H9 (cell line): ENCODE data around the gene MMP19. TPM values are rescaled to one million over a fixed set of nuclear protein-coding genes. Genes with fewer than 3 reads are reported as not detected.
A peak's percentile ranks its signal among the peaks of the same experiment; 100 is the strongest.

Source experiments
- DNase-seq: peaks from one replicate; pipeline ENCODE4 v3.0.0-alpha.2; 2017
- H2AFZ ChIP-seq: one replicate; pipeline ENCODE4 v1.6.1; 2013; ENCODE audit warnings: mild to moderate bottlenecking, low read length, control low read depth, moderate library complexity
- H2AK5ac ChIP-seq: 2 replicates; pipeline ENCODE4 v1.6.1; 2013; ENCODE audit warnings: low read length, control low read depth, mixed read lengths; ENCODE audit not compliant: insufficient read length
- H2BK120ac ChIP-seq: one replicate; pipeline ENCODE4 v1.6.1; 2013; ENCODE audit warnings: low read depth, mild to moderate bottlenecking, low read length, control low read depth, inconsistent platforms; ENCODE audit not compliant: poor library complexity, severe bottlenecking
- H2BK12ac ChIP-seq: 2 replicates; pipeline ENCODE4 v1.6.1; 2013; ENCODE audit warnings: low read length, control low read depth, mixed read lengths, low read depth; ENCODE audit not compliant: insufficient read length
- H2BK15ac ChIP-seq: 2 replicates; pipeline ENCODE4 v1.6.1; 2013; ENCODE audit warnings: low read depth, low read length, control low read depth
- H2BK20ac ChIP-seq: one replicate; pipeline ENCODE4 v1.6.1; 2013; ENCODE audit warnings: low read depth, mild to moderate bottlenecking, low read length, control low read depth, inconsistent platforms; ENCODE audit not compliant: poor library complexity, severe bottlenecking
- H2BK5ac ChIP-seq: 2 replicates; pipeline ENCODE4 v1.6.1; 2013; ENCODE audit warnings: low read length, control low read depth, mixed read lengths; ENCODE audit not compliant: insufficient read length
- H3K14ac ChIP-seq: 2 replicates; pipeline ENCODE4 v1.6.1; 2013; ENCODE audit warnings: low read length, control low read depth; ENCODE audit not compliant: insufficient read depth
- H3K18ac ChIP-seq: 2 replicates; pipeline ENCODE4 v1.6.1; 2013; ENCODE audit warnings: low read depth, mild to moderate bottlenecking, mixed read lengths, low read length, control low read depth; ENCODE audit not compliant: insufficient read length
- H3K23ac ChIP-seq: 2 replicates; pipeline ENCODE4 v1.6.1; 2013; ENCODE audit warnings: low read length, control low read depth, mixed read lengths, low read depth; ENCODE audit not compliant: insufficient read length
- H3K23me2 ChIP-seq: 2 replicates; pipeline ENCODE4 v1.6.1; 2013; ENCODE audit warnings: low read depth, mild to moderate bottlenecking, mixed read lengths, low read length, control low read depth; ENCODE audit not compliant: insufficient read length, poor library complexity, severe bottlenecking
- H3K27ac ChIP-seq: 2 replicates; pipeline ENCODE4 v1.5.1; 2013; ENCODE audit warnings: low read length, control low read depth, mixed read lengths, low read depth; ENCODE audit not compliant: insufficient read length
- H3K27me3 ChIP-seq: 2 replicates; pipeline ENCODE4 v1.6.1; 2013; ENCODE audit warnings: low read length, control low read depth, inconsistent platforms; ENCODE audit not compliant: insufficient read depth
- H3K4ac ChIP-seq: 2 replicates; pipeline ENCODE4 v1.6.1; 2013; ENCODE audit warnings: low read depth, mild to moderate bottlenecking, control low read depth, inconsistent platforms, low read length, moderate library complexity
- H3K4me1 ChIP-seq: 2 replicates; pipeline ENCODE4 v1.6.1; 2013; ENCODE audit warnings: low read length, control low read depth, inconsistent platforms; ENCODE audit not compliant: insufficient read depth
- H3K4me2 ChIP-seq: 2 replicates; pipeline ENCODE4 v1.6.1; 2013; ENCODE audit warnings: low read length, control low read depth, mixed read lengths; ENCODE audit not compliant: insufficient read length, insufficient read depth
- H3K56ac ChIP-seq: 2 replicates; pipeline ENCODE4 v1.6.1; 2013; ENCODE audit warnings: low read depth, mild to moderate bottlenecking, mixed read lengths, low read length, control low read depth; ENCODE audit not compliant: insufficient read length
- H3K79me1 ChIP-seq: 2 replicates; pipeline ENCODE4 v1.6.1; 2013; ENCODE audit warnings: low read depth, mild to moderate bottlenecking, moderate library complexity, low read length, control low read depth, inconsistent platforms; ENCODE audit not compliant: insufficient read depth, poor library complexity, severe bottlenecking
- H3K79me2 ChIP-seq: 2 replicates; pipeline ENCODE4 v1.6.1; 2013; ENCODE audit warnings: low read length, control low read depth, inconsistent platforms; ENCODE audit not compliant: insufficient read depth
- H3K9ac ChIP-seq: 2 replicates; pipeline ENCODE4 v1.6.1; 2013; ENCODE audit warnings: low read length, control low read depth, mixed read lengths; ENCODE audit not compliant: insufficient read length; ENCODE audit errors: extremely low read depth
- H3K9me3 ChIP-seq: one replicate; pipeline ENCODE4 v1.6.1; 2013; ENCODE audit warnings: low read depth, low read length, inconsistent platforms; ENCODE audit not compliant: control insufficient read depth
- H3T11ph ChIP-seq: one replicate; pipeline ENCODE4 v1.6.1; 2013; ENCODE audit warnings: mild to moderate bottlenecking, low read length, control low read depth, inconsistent platforms
- H4K20me1 ChIP-seq: one replicate; pipeline ENCODE4 v1.6.1; 2013; ENCODE audit not compliant: control insufficient read depth, insufficient read length, insufficient read depth
- H4K5ac ChIP-seq: 2 replicates; pipeline ENCODE4 v1.6.1; 2013; ENCODE audit warnings: low read depth, mild to moderate bottlenecking, mixed read lengths, low read length, control low read depth; ENCODE audit not compliant: insufficient read length
- H4K8ac ChIP-seq: replicated peaks from 2 replicates; pipeline ENCODE4 v1.6.1; 2013; ENCODE audit warnings: low read length, control low read depth, mixed read lengths, low read depth; ENCODE audit not compliant: insufficient read length
- H4K91ac ChIP-seq: 2 replicates; pipeline ENCODE4 v1.6.1; 2013; ENCODE audit warnings: low read depth, mild to moderate bottlenecking, moderate library complexity, mixed read lengths, low read length, control low read depth; ENCODE audit not compliant: insufficient read length
- H3K27ac Mint-ChIP-seq, 3 experiments: 2 replicates in 2 of 3; 3 replicates in 1 of 3; pipeline ENCODE4 v1.8.0; 2020 to 2021; ENCODE audit warnings: mixed read lengths in 3 of 3, mild to moderate bottlenecking in 1 of 3, moderate library complexity in 1 of 3
- H3K27me3 Mint-ChIP-seq: 2 replicates; pipeline ENCODE4 v1.8.0; 2021; ENCODE audit warnings: low read depth, mild to moderate bottlenecking, moderate library complexity, mixed read lengths
- H3K36me3 Mint-ChIP-seq, 3 experiments: 2 replicates in 2 of 3; 3 replicates in 1 of 3; pipeline ENCODE4 v1.8.0; 2020 to 2021; ENCODE audit warnings: low read depth in 3 of 3, mixed read lengths in 3 of 3; ENCODE audit not compliant: insufficient read depth in 1 of 3
- H3K4me1 Mint-ChIP-seq, 2 experiments: 2 replicates each; pipeline ENCODE4 v1.8.0; 2020; ENCODE audit warnings: mixed read lengths in 2 of 2
- H3K4me3 Mint-ChIP-seq, 2 experiments: 2 replicates in 1 of 2; 3 replicates in 1 of 2; pipeline ENCODE4 v1.8.0; 2020 to 2021; ENCODE audit warnings: mild to moderate bottlenecking in 2 of 2, mixed read lengths in 2 of 2, moderate library complexity in 1 of 2
- H3K9me3 Mint-ChIP-seq, 2 experiments: 2 replicates in 1 of 2; 3 replicates in 1 of 2; pipeline ENCODE4 v1.8.0; 2020; ENCODE audit warnings: mild to moderate bottlenecking in 2 of 2, mixed read lengths in 2 of 2, moderate library complexity in 1 of 2
- CTCF ChIP-seq: fragments of 200-600 bp; sonication (generic); conservative IDR thresholded peaks from 3 replicates; pipeline ENCODE4 v1.8.0; 2021; ENCODE audit warnings: antibody characterized with exemption, mild to moderate bottlenecking
- WGBS: extraction: QIAGEN DNeasy Blood & Tissue Kit; methylation state at CpG from one replicate; pipeline ENCODE4 v1.1.7; 2013; ENCODE audit warnings: missing lambda C conversion rate, low lambda C conversion rate, mixed read lengths; ENCODE audit not compliant: insufficient read length; ENCODE audit errors: extremely low coverage; 5-methylcytosine and 5-hydroxymethylcytosine counted together
- total RNA-seq: library from RNA; stranded (reverse); gene quantifications from 2 replicates; pipeline ENCODE4 v1.2.1, GENCODE V29; 2021

Gene MMP19
- total RNA-seq, 1 experiment from 2014 or later: 1.7 TPM

DNA sequence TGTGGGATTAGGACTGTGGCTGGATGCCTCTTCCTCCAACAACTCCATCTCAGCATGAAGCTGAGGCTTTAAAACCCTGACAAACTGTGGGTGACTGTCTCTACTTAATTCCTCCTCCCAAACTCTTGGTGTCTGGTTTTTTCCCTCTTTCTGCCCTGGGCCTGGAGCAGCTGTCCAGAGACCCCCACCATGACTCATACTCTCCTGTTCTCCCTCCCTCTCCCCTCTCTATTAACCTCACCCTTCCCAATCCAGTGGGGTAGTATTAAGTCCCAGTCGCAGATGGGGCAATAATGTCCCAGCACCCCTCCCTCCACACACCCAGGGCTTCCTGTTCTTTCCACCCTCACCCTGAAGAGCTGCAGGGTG lies 11.3 kb downstream of the MMP19 start:
- Histone ChIP-seq H2BK120ac (no peak overlapping the region), H3K79me2 (no peaks in the 10 kb centered on the region), H2AK5ac (no peak overlapping the region), H3K4me2 (peak overlapping the region; percentile 85), H4K8ac (no peak overlapping the region), H4K5ac (no peak overlapping the region), H2BK5ac (no peak overlapping the region), H3K27me3 (no peaks in the 10 kb centered on the region), H3K4me1 (no peaks in the 10 kb centered on the region), H3K18ac (no peak overlapping the region), H2BK20ac (no peak overlapping the region), H3K56ac (no peak overlapping the region), H2BK15ac (no peak overlapping the region), H3K23me2 (peaks cover 9% of the 10 kb centered on the region), H3K4ac (no peak overlapping the region), H3K9me3 (no peaks in the 10 kb centered on the region), H4K20me1 (no peaks in the 10 kb centered on the region), H2AFZ (no peak overlapping the region), H3K9ac (peak overlapping the region; percentile 63), H3K79me1 (no peaks in the 10 kb centered on the region), H3T11ph (no peak overlapping the region), H2BK12ac (no peak overlapping the region), H3K27ac (no peak overlapping the region), H4K91ac (no peak overlapping the region), H3K23ac (no peak overlapping the region), H3K14ac (no peak overlapping the region)
- peaks cover 3 to 16% (median 13%) of the 10 kb centered on the region in 3 experiments; a peak in 5 of 7 replicates for H3K36me3 Mint-ChIP-seq
- H3K27me3 Mint-ChIP-seq: no peaks in the 10 kb centered on the region
- no peaks in the 10 kb centered on the region; a peak in 2 of 5 replicates for H3K9me3 Mint-ChIP-seq
- peaks cover 29 to 40% of the 10 kb centered on the region in 2 experiments for H3K4me1 Mint-ChIP-seq
- WGBS: no CpG with 5 or more reads among the region's 1 CpG
- DNase-seq: no peak
- no peak for TF ChIP-seq CTCF
- peak overlapping the region in 2 of 3 experiments; percentile 48 to 77; a peak in 4 of 7 replicates for H3K27ac Mint-ChIP-seq
- peak overlapping the region; percentile 98 to 100 for H3K4me3 Mint-ChIP-seq
